GM11168 (cell line): ENCODE measurements around the gene TNS4.

Source experiments
- in situ Hi-C: fragments of 300-500 bp; cut with MboI; formaldehyde crosslinking; loops from one replicate; pipeline ENCODE4 v1.12.0; 2022; ENCODE audit warnings: low sequenced_read_pairs; ENCODE audit not compliant: unreplicated experiment

Gene TNS4

DNA sequence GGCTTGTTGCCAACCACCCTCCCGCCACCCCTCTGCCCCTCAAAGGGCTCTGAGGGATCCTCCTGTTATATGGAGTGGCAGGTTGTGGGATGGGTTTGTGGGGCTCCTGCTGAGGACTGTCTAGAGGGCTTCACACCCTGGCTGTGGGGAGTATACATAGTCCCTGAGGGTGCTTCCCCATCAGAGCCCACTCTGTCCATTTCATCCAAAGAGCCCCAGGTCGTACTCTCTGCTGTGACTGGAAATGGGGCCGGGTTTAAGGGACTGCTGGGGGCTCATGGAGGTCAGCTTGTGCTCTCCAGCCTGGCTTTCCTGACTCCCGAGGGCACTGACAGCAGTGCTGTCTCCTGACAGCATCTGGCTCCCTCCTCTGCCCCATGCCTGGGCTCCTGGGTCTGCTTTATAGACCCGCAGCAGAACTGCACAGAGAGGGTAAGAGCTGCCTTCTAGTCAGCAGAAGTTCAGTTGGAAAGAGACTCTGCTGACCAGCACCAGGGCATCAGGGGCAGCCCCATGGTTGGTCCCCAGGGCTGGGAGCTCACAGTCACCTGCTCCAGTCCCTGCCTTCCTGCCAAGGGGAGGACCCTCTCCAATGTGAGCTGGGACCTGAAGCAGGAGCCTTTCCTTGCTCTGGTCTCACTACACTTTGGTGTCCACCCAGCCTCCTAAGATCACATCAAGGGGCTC lies 17.8 kb upstream of the TNS4 start:
- in situ Hi-C loops: no loop called here

GRCh38 chr17:40518401-40519088 lies 17.1 kb upstream of the TNS4 start:
- in situ Hi-C loops: no loop called here

- in situ Hi-C loops: no loop called here
Observed at GRCh38 chr17:40517981-40518380, 16.6 kb upstream of the TNS4 start.

DNA sequence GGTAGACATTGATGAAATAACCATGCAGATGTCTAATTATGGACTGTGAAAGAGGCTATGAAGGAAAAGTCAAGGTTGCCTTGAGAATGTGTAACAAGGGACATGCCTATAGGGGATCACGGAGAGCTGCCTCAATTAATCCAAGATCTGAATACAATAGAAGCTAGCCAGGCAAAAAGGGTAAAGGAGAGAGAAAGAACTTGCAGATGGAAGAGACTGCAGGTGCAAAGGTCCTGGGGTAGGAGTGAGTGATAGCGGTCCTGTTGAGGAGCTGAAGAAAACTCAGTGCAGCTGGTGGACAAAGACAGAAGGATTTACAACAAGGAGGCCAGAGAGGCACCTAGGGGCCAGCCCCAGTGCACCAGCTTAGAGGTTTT lies 15.9 kb upstream of the TNS4 start:
- in situ Hi-C loops: no loop called here

GRCh38 chr17:40516581-40517285 lies 15.3 kb upstream of the TNS4 start:
- in situ Hi-C loops: no loop called here

- in situ Hi-C loops: no loop called here
Observed at GRCh38 chr17:40515491-40516041, 14.1 kb upstream of the TNS4 start.

- in situ Hi-C loops: no loop called here
Observed at GRCh38 chr17:40515011-40515410, 13.6 kb upstream of the TNS4 start.

- in situ Hi-C loops: no loop called here
Observed at GRCh38 chr17:40514013-40514875, 12.8 kb upstream of the TNS4 start.

DNA sequence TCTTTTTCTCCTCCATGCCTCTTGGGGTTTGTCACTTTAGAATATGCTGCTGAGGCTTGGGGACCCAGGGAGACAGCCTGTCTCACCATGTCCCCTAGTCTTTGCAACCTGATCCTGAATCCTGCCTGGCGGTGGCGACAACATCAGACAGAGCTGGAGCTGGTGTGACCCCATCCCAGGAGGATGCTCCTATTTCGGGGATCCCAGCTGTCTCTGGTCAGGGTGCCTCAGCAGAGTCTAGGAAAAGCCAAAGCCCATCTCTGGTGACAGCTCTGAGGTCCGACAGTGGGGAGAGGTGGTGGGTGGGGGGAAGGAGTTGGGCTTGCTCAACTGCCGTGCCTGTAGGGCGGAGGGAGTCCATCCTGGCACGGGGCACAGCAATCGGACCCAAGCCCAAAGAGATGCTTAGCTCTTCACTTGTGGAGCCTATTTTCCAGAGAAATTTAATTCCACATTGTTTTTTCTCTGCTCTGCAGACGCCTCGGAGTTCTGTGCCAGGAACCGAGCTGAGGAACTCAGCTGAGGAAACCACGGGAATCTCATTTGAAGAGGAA lies 10.3 kb upstream of the TNS4 start:
- in situ Hi-C loops: no loop called here

DNA sequence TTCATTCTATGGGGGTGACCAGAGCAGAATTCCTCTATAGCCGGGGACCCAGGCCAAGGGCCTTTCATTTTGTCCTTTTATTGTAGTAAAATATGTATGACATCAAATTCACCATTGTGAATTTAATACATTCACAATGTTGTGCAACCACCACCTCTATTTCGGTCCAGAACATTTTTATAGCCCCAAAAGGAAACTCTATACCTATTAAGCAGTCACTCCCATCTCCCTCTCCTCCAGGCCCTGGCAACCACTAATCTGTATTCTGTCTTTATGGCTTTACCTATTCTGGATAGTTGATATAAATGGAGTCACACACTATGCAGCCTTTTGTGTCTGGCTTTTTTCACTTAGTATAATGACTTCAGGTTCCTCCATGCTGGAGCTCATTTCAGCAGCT lies 9.7 kb upstream of the TNS4 start:
- in situ Hi-C loops: no loop called here

GRCh38 chr17:40510328-40510648 lies 8.9 kb upstream of the TNS4 start:
- in situ Hi-C loops: no loop called here

GRCh38 chr17:40509626-40510327 lies 8.4 kb upstream of the TNS4 start:
- in situ Hi-C loops: no loop called here

- in situ Hi-C loops: no loop called here
Observed at GRCh38 chr17:40506786-40507185, 5.4 kb upstream of the TNS4 start.

- in situ Hi-C loops: no loop called here
Observed at GRCh38 chr17:40503154-40503553, 1.7 kb upstream of the TNS4 start.

GRCh38 chr17:40502716-40503115 lies 1.3 kb upstream of the TNS4 start:
- in situ Hi-C loops: no loop called here

- in situ Hi-C loops: no loop called here
Observed at GRCh38 chr17:40500709-40501108, 714 bp downstream of the TNS4 start.

DNA sequence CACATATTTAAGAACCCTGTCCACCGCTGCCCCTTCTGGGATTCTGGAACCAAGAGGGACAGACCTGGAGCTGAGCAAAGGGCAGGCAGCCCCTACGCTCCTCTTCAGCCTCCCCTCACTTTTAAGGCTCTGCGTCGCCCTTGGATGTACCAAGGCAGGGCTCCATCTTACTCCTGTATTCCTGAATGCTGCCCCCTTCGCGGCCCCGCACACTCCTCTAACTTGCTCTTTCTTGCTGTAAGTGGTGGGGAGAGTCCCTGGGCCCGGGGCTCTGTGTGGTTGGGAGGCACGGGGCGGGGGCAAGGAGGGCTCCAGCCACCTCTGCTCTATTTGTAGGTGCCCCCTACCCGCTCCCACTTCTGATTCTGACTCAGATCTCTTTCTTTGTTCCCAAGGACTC lies 1.2 kb downstream of the TNS4 start:
- in situ Hi-C loops: no loop called here

GRCh38 chr17:40499551-40500189 lies 1.8 kb downstream of the TNS4 start:
- in situ Hi-C loops: no loop called here
